Body of pancreas (tissue), 4 donors: ENCODE measurements around the gene JPH2. TPM values are rescaled to one million over a fixed set of nuclear protein-coding genes. Genes with fewer than 3 reads are reported as not detected.

ENCODE experiments used
- ATAC-seq: fragments of 150-250 bp; one replicate; pipeline ENCODE4 v1.9.1; 2016
- DNase-seq, 4 donors: peaks; one replicate each; pipeline ENCODE4 v3.0.0-alpha.2; 2019
- H3K27ac ChIP-seq, 4 donors: fragments of 200-600 bp; sonication (generic); 1 replicate in 3 of 4; 2 replicates in 1 of 4; pipeline versions ENCODE4 v1.5.1 to v1.6.1; 2016 to 2019; ENCODE audit warnings: mild to moderate bottlenecking in 1 of 4, mixed read lengths in 1 of 4, moderate library complexity in 1 of 4
- H3K27me3 ChIP-seq, 2 donors: fragments of 200-600 bp; sonication (generic); one replicate each; pipeline ENCODE4 v1.6.0; 2016; ENCODE audit warnings: mild to moderate bottlenecking in 1 of 2
- H3K36me3 ChIP-seq, 2 donors: fragments of 200-600 bp; sonication (generic); replicated peaks in 1 of 2; 2 replicates each; pipeline ENCODE4 v1.5.1; 2016; ENCODE audit warnings: low read depth in 2 of 2; ENCODE audit not compliant: insufficient read depth in 1 of 2
- H3K4me1 ChIP-seq: fragments of 200-600 bp; sonication (generic); one replicate; pipeline ENCODE4 v1.6.0; 2016
- H3K4me3 ChIP-seq, 2 donors: fragments of 200-600 bp; sonication (generic); 1 replicate in 1 of 2; 2 replicates in 1 of 2; pipeline ENCODE4 v1.5.1; 2016 to 2019
- H3K9me3 ChIP-seq, 3 donors: fragments of 200-600 bp; sonication (generic); 1 replicate in 2 of 3; 2 replicates in 1 of 3; pipeline ENCODE4 v1.5.1; 2016
- POLR2A ChIP-seq, 3 donors: fragments of 450-650 bp; IDR thresholded peaks; one replicate each; pipeline ENCODE4 v1.6.1; 2016; ENCODE audit warnings: antibody characterized with exemption in 3 of 3, mild to moderate bottlenecking in 2 of 3
- WGBS, 2 donors: methylation state at CpG; one replicate each; pipeline ENCODE4 v1.1.5; 2017; 5-methylcytosine and 5-hydroxymethylcytosine counted together
- intact Hi-C: fragments of 100-400 bp; cut with DNase I; formaldehyde crosslinking; loops from one replicate; pipeline ENCODE4 v1.15.1; 2023
- total RNA-seq, 2 donors: library from RNA; depleted of rRNA; stranded (reverse); fragments of >200 nt; gene quantifications; one replicate each; pipeline ENCODE4 v1.1.0, GENCODE V29; 2016
- TF ChIP-seq, protein P1 (sequence below), 7 experiments: fragments of 450-650 bp in 4 of 7; fragments of 200-600 bp in 3 of 7; sonication (generic) in 3 of 7; IDR thresholded peaks; one replicate each; pipeline ENCODE4 v1.5.1; 2016 to 2019; ENCODE audit warnings: antibody characterized with exemption in 7 of 7

JPH2 gene
- total RNA-seq, 2 donors from 2014 or later, result 1.6 to 2.1 TPM

DNA sequence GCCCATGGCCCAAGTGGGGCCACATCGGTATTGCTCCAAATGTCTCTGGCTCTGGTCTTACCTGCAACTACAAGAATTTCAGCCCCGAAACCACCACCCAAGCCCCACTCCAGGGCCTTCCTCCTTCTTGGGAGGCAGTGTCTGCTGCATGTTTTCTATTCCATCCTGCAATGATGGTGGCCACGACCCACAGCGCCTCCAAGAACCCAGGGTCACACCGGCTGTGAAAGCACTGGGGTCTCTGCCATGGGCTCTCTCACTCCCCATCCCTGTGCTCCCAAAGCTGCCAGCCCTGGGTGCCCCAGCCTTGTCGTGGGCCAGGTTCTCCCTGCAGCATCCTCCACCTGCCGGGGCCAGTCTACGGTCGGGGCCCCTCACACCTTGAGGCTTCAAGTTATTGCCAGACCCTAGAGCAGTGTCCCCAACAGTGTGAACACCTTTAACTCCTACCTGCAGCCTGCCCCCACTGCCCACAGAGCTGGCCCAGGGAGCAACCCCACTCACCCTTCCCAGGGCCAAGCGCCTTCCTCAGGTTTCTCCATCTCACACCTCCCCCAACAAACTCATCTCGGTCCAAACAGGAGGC is 115.4 kb downstream of the JPH2 start:
- intact Hi-C loops, result no loop called here
- Histone ChIP-seq H3K4me1 (no peaks in the 10 kb centered on the region), H3K27me3 (no peaks in the 10 kb centered on the region), H3K36me3 (no peaks in the 10 kb centered on the region), H3K4me3 (no peak overlapping the region), H3K9me3 (no peaks in the 10 kb centered on the region), H3K27ac (no peak overlapping the region)
- DNase-seq, result no peak
- TF ChIP-seq, protein P1, sequence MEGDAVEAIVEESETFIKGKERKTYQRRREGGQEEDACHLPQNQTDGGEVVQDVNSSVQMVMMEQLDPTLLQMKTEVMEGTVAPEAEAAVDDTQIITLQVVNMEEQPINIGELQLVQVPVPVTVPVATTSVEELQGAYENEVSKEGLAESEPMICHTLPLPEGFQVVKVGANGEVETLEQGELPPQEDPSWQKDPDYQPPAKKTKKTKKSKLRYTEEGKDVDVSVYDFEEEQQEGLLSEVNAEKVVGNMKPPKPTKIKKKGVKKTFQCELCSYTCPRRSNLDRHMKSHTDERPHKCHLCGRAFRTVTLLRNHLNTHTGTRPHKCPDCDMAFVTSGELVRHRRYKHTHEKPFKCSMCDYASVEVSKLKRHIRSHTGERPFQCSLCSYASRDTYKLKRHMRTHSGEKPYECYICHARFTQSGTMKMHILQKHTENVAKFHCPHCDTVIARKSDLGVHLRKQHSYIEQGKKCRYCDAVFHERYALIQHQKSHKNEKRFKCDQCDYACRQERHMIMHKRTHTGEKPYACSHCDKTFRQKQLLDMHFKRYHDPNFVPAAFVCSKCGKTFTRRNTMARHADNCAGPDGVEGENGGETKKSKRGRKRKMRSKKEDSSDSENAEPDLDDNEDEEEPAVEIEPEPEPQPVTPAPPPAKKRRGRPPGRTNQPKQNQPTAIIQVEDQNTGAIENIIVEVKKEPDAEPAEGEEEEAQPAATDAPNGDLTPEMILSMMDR (IDR thresholded peaks at IDR 0.05), result no peak
- TF ChIP-seq POLR2A (IDR thresholded peaks at IDR 0.05), result no peak
- WGBS, 2 donors, result 60 to 69% methylated on average over 8 to 11 of the region's 11 CpGs
- ATAC-seq, result no peak

DNA sequence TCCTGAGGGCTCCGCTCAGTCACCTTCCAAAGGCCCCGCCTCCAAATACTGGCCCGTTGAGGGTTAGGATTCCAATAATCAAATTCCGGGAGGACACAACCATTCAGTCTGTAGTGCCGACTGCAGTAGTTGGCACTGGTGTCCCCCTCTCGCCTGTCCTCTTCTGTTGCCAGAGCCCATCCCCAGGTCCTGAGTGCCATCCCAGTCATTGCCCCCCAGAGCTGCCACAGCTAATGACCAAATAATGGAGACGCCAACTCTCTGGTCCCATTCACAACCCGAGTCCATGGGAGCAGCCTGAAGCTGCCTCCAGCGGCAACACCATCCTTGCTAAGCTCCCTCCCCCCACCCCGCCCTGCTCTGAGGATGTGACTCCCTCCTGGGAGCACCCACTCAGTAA is 115.9 kb downstream of the JPH2 start:
- 71% methylated on average over 9 to 10 of the region's 10 CpGs for WGBS, 2 donors
- TF ChIP-seq, protein P1 (IDR thresholded peaks at IDR 0.05), result no peak
- TF ChIP-seq POLR2A (IDR thresholded peaks at IDR 0.05), result no peak
- H3K4me3 ChIP-seq, result no peak overlapping the region
- no peaks in the 10 kb centered on the region for H3K4me1 ChIP-seq
- no peak overlapping the region for H3K27ac ChIP-seq
- ATAC-seq (no peak), DNase-seq (no peak)
- H3K27me3 ChIP-seq, result no peaks in the 10 kb centered on the region
- intact Hi-C loops, result no loop called here
- no peaks in the 10 kb centered on the region for H3K36me3 ChIP-seq
- no peaks in the 10 kb centered on the region for H3K9me3 ChIP-seq

DNA sequence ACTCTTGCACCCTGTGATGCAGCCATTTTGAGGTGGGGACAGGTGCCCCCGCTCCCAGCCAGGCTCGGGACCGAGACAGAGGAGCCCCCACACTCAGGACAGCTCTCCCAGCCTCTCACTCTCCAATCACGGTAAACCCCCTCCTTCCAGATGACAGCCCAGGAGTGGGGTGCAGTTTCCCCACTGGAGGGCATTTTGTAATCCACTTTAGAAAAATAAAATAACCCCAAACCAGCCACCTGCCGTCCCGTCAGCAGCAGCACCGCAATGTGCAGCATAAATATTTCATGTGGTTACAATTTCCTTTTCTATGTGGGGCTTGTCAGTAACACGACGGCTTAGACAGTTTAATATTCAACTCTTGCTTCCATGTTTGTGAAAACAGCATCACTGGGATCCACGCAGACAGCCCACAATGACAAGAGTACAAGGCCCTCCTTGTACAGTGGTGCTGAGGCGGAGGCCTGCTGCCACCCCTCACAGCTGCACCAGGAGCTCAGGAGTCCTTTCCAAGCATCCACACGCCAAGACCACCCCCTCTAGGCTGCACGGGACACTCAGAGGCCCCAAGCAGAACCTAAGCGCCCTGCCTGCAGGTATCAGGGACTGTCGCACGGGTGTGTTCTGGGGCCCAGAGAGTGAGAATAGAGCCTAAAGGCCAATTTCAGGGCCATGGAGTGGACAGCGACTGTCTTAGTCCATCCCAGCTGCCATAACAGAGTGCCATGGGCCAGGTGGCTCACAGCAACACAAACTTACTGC is 116.7 kb downstream of the JPH2 start:
- no peaks in the 10 kb centered on the region for H3K9me3 ChIP-seq
- H3K4me1 ChIP-seq, result no peaks in the 10 kb centered on the region
- no peak overlapping the region for H3K27ac ChIP-seq
- H3K36me3 ChIP-seq, result no peaks in the 10 kb centered on the region
- ATAC-seq (no peak), DNase-seq (no peak)
- H3K4me3 ChIP-seq, result no peak overlapping the region
- WGBS, 2 donors, result 49 to 53% methylated on average over 9 to 17 of the region's 17 CpGs
- intact Hi-C loops, result no loop called here
- H3K27me3 ChIP-seq, result no peaks in the 10 kb centered on the region
- TF ChIP-seq, protein P1 (IDR thresholded peaks at IDR 0.05), result no peak
- TF ChIP-seq POLR2A (IDR thresholded peaks at IDR 0.05), result no peak

DNA sequence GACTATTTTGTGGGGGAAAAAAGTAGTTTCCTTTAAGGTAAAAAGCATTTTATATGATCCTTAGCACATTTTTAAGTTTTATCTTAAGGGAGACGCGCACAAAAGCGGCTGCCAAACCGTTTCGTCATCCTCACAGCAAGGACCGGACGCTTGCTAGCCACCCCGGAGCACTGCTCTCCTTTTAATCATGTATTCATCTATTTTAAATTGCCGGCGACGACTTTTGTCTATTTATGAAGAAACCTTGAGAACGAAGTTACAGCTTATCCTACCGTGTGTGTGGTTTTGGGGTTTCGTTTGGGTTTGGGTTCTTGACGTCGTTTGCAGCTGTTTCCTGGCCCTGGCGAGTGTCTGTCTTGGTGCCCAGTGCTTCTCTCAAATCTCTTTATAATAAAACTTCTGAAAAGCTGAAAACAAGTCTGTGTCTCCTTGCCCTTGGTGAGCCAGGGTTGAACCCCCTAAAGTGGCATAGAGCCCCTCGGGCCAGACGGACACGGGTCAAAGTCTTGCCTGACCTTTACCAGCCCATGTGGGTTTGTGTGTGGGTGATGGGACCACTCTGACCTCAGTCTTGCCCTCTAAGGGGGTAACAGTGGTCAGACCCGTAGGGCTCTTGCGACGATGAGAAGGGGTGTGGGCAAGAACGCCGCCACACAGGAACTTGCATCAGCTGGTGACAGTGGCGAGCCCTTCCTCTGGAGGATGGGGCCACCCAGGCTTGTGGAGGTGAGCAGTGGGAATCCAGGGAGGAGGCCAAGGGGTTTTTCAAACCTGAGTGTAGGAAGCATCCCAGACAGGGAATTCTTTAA is 117.6 kb downstream of the JPH2 start:
- ATAC-seq (no peak), DNase-seq (no peak)
- intact Hi-C loops, result no loop called here
- H3K4me1 ChIP-seq, result no peaks in the 10 kb centered on the region
- H3K36me3 ChIP-seq, result no peaks in the 10 kb centered on the region
- no peak overlapping the region for H3K4me3 ChIP-seq
- 63 to 70% methylated on average over 26 of the region's 26 CpGs for WGBS, 2 donors
- no peaks in the 10 kb centered on the region for H3K27me3 ChIP-seq
- H3K9me3 ChIP-seq, result no peaks in the 10 kb centered on the region
- H3K27ac ChIP-seq, result no peak overlapping the region
- TF ChIP-seq, protein P1 (IDR thresholded peaks at IDR 0.05), result no peak
- TF ChIP-seq POLR2A (IDR thresholded peaks at IDR 0.05), result no peak
